ENCODE data around the gene SLC25A51. TPM values are rescaled to one million over a fixed set of nuclear protein-coding genes. Genes with fewer than 3 reads are reported as not detected.

Gene SLC25A51
- total RNA-seq, 1 experiment from 2014 or later: 9.3 TPM

- Mint-ChIP-seq H3K27me3 (ENCODE audit: unreplicated experiment) (no peaks in the 10 kb centered on the region), H3K4me3 (ENCODE audit: low read depth, unreplicated experiment) (no peak overlapping the region), H3K27ac (ENCODE audit: unreplicated experiment) (no peak overlapping the region), H3K4me1 (ENCODE audit: low read depth, unreplicated experiment) (peaks cover 12% of the 10 kb centered on the region), H3K36me3 (ENCODE audit: insufficient read depth, unreplicated experiment) (peaks cover 4% of the 10 kb centered on the region), H3K9me3 (ENCODE audit: low read depth, unreplicated experiment) (no peaks in the 10 kb centered on the region)
- intact Hi-C loops (cut with micrococcal nuclease; ENCODE audit: unreplicated experiment): no loop called here
- TF ChIP-seq CTCF (IDR thresholded peaks at IDR 0.05; ENCODE audit: unreplicated experiment): no peak
- CTCF ChIA-PET: no interaction called here
- BruUV-seq (replicated peaks): no TSS peak
- no peak for DNase-seq
These were observed 35.7 kb upstream of the SLC25A51 start for GRCh38 chr9:37939575-37940095.

GRCh38 chr9:37938121-37938891 lies 34.4 kb upstream of the SLC25A51 start:
- CTCF ChIA-PET: interaction anchor here (0.6 kb wide), 1 partner anchor 185 kb away, joined by 3 read pairs; the partner anchor contains the start of gene TRMT10B
- Mint-ChIP-seq H3K9me3 (ENCODE audit: low read depth, unreplicated experiment) (no peaks in the 10 kb centered on the region), H3K4me3 (ENCODE audit: low read depth, unreplicated experiment) (no peak overlapping the region), H3K36me3 (ENCODE audit: insufficient read depth, unreplicated experiment) (no peaks in the 10 kb centered on the region), H3K27ac (ENCODE audit: unreplicated experiment) (no peak overlapping the region), H3K27me3 (ENCODE audit: unreplicated experiment) (no peaks in the 10 kb centered on the region), H3K4me1 (ENCODE audit: low read depth, unreplicated experiment) (peaks cover 4% of the 10 kb centered on the region)
- TF ChIP-seq CTCF (IDR thresholded peaks at IDR 0.05; ENCODE audit: unreplicated experiment): no peak
- BruUV-seq (replicated peaks): no TSS peak
- DNase-seq: no peak
- intact Hi-C loops (cut with micrococcal nuclease; ENCODE audit: unreplicated experiment): no loop called here

- BruUV-seq (replicated peaks): no TSS peak
- no peak overlapping the region for H3K4me3 Mint-ChIP-seq (ENCODE audit: low read depth, unreplicated experiment)
- H3K4me1 Mint-ChIP-seq (ENCODE audit: low read depth, unreplicated experiment): no peaks in the 10 kb centered on the region
- no peaks in the 10 kb centered on the region for H3K36me3 Mint-ChIP-seq (ENCODE audit: insufficient read depth, unreplicated experiment)
- H3K9me3 Mint-ChIP-seq (ENCODE audit: low read depth, unreplicated experiment): no peaks in the 10 kb centered on the region
- DNase-seq: no peak
- no peak for TF ChIP-seq CTCF (IDR thresholded peaks at IDR 0.05; ENCODE audit: unreplicated experiment)
- H3K27me3 Mint-ChIP-seq (ENCODE audit: unreplicated experiment): no peaks in the 10 kb centered on the region
- no peak overlapping the region for H3K27ac Mint-ChIP-seq (ENCODE audit: unreplicated experiment)
- CTCF ChIA-PET: no interaction called here
- intact Hi-C loops (cut with micrococcal nuclease; ENCODE audit: unreplicated experiment): no loop called here
These were observed 33.4 kb upstream of the SLC25A51 start for GRCh38 chr9:37937366-37937765.

- Mint-ChIP-seq H3K4me1 (ENCODE audit: low read depth, unreplicated experiment) (no peaks in the 10 kb centered on the region), H3K9me3 (ENCODE audit: low read depth, unreplicated experiment) (no peaks in the 10 kb centered on the region), H3K36me3 (ENCODE audit: insufficient read depth, unreplicated experiment) (no peaks in the 10 kb centered on the region), H3K27ac (ENCODE audit: unreplicated experiment) (no peak overlapping the region), H3K27me3 (ENCODE audit: unreplicated experiment) (no peaks in the 10 kb centered on the region), H3K4me3 (ENCODE audit: low read depth, unreplicated experiment) (no peak overlapping the region)
- BruUV-seq (replicated peaks): no TSS peak
- CTCF ChIA-PET: no interaction called here
- TF ChIP-seq CTCF (IDR thresholded peaks at IDR 0.05; ENCODE audit: unreplicated experiment): no peak
- intact Hi-C loops (cut with micrococcal nuclease; ENCODE audit: unreplicated experiment): no loop called here
- DNase-seq: no peak
These were observed 33.0 kb upstream of the SLC25A51 start for GRCh38 chr9:37936965-37937364.
